Activated T-cell treated with anti-CD3 and anti-CD28 coated beads for 24 hours (primary cell): ENCODE results near the gene CSK.
"Not testable (repeated sequence)": the region's sequence is repeated elsewhere in the genome, so short reads cannot be mapped to it uniquely, and the experiment has no call there.

Experiments
- DNase-seq: peaks from one replicate; pipeline ENCODE4 v3.0.0-alpha.2; 2020; ENCODE audit warnings: low read depth

Gene CSK

DNA sequence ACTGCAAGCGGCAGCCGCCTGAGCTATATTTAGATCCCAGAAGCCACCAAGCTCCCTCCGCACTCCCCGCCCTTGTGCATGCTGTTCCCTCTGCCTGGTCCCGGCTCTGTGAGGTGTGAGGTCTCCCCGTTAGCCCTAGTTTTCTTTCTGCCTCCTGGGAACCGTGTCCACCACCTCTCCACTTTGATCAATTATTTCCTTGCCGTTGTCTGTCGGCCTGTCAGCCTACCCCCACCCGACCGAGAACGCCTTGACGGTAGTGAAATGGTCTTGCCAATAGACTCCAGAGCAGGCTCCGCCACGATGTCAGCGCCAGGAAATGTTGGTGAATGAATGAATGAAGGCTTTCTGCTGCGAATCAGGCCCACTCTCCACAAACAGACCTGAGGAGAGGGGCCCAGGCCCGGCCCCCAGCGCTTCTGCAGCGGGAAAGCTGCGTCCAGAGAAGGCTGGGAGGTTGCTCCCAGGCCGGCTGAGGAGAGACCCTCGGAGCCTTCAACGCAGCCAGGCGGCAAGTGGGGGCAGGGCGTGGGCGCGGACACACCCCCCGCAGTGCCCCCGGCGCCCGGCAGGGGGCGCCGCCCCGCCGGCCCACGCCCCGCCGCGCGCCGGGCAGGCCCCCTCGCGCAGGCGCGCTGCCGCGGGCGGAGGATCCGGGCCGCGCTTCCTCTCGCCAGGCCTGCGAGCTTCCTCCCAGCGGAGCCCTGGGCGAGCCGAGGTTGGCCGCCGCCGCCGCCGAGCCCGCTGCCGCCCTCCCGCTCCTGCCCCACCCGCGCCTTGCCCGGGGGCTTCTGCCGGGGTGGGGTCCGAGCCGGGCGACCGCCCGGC lies at the start of gene CSK:
Gene CSK (plus strand): TSS at position 650 of the 828 bp plus-strand sequence. CDS start 16,218 bp downstream, outside the sequence.
- peak; percentile 72 for DNase-seq

DNA sequence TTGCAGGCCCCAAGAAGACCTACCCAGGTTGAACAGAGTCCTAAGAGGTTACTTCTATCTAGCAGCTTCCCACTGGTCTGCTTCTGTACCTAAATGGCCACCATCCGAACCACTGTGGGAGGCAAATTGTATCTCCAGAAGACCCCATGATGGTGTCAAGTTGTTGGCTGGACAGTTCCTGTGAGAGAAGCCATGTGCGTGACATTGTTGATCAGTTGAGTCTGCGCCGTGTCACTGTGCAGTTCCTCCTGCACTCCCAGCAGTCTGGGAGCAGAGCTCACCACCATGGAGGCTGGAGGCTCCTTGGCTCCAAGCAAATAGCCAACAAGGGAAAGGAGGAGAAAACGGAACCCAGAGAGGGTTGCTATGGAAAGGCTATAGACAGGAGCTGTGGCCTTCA lies 49.0 kb upstream of the CSK start:
- DNase-seq = no peak

DNA sequence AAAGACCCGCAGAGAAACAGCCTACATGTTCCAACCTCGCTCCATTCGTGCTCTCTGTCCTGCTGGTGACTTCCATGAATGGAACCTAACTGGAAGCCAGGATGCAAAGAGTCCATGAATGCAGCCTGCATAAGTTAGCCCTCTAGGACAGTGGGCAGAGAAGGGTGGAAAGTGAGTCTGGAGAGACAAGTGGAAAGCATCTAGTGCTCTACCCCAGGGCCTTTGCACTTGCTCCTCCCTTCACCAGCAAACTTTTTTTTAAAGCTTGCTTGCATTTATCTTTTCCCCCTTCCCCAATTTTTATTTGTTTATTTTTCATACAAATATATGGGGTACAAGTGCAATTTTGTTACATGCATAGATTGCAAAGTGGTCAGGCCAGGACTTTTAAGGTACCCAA lies 48.6 kb upstream of the CSK start:
- DNase-seq = no peak

DNA sequence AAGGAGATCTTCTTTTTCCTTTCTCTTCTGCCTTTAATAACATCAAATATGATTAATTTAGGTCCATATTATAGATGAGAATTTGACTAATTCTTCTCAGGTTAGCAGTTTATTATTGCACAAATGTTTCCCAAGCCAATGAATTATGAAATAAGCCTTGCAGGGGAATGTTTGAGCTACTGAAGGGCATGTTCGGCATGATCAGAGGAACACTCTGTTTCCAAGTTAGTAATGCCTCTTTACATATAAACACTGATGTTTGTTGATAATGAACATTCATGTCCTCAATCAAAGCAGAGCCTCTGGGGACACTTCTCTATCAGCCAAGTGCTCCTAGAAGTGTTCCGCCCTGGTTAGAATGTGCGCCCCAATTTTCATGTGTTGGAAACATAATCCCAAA lies 46.6 kb upstream of the CSK start:
- DNase-seq = no peak

DNA sequence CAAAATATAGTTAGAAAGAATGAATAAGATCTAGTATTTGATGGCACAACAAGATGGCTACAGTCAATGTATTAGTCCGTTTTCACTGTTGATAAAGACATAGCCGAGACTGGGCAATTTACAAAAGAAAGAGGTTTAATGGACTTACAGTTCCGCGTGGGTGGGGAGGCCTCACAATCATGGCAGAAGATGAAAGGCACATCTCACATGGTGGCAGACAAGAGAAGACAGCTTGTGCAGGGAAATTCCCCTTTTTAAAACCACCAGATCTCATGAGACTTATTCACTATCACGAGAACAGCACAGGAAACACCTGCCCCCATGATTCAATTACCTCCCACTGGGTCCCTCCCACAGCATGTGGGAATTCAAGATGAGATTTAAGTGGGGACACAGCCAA lies 43.6 kb upstream of the CSK start:
- DNase-seq = not testable (repeated sequence)

DNA sequence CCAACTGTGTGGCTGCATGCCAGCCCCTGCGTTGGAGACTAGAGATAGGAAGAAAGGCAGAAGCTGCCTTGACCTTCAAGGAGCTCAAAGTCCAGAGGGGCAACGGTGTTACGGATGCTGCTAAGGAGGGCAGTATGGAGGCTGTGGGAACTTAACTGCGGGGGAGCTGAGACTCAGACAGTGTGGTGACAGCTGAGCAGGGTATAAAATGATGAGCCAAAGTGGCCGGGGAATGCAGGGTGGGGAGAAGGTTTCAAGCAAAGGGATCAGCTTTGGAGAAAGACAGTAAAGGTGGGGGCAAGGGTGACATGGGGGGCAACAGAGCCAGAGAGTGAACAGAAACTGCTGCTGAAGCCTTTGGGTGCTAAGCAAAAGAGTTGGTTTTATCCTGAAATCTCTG lies 39.5 kb upstream of the CSK start:
- no peak for DNase-seq

DNA sequence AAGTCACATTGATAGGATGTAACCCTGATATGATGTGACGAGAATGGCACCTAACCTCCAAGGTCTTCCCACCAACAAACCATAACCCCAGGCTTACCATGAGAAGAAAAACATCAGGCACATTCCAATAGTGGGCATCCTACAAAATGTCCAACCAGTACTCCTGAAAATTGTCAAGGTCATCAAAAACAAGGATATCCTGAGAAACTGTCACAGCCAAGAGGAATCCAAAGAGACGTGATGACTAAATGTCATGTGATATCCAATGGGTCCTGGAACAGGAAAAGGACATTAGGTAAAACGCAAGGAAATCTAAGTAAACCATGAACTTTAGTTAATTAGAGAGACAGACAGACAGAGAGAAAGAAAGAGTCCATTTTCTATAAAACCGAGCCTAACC lies 35.5 kb upstream of the CSK start:
- DNase-seq = no peak

DNA sequence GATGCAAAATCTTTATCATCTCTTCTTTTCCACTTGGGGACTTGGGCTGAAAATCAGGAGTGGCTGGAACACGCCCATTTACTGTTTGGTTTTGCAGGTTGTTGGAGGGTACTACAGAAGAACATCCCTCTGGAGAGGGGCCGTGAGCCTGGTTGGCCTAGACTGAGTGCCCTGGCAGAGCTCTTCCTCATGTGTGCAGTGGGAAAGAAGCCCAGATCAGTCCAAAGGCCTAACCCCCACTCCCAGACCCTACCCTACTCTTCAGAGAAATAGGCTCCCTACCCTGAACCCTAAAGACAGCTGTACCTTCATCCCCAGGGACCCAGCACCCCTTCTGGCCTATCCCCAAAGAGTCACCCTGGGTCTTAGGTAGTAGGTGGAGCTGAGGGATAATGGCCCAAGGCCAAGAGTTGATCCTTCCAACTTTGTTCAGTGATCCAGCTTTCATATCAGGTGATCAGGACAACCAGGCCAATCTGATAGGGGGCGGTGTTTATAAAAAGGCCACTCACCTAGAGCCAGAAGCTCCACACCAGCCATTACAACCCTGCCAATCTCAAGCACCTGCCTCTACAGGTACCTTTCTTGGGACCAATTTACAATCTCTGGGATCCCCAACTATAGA lies 33.4 kb upstream of the CSK start, which contains the start of gene CYP1A2:
Gene CYP1A2 (plus strand): TSS at position 524 of the 625 bp plus-strand sequence. CDS start 894 bp downstream, outside the sequence.
- no peak for DNase-seq

DNA sequence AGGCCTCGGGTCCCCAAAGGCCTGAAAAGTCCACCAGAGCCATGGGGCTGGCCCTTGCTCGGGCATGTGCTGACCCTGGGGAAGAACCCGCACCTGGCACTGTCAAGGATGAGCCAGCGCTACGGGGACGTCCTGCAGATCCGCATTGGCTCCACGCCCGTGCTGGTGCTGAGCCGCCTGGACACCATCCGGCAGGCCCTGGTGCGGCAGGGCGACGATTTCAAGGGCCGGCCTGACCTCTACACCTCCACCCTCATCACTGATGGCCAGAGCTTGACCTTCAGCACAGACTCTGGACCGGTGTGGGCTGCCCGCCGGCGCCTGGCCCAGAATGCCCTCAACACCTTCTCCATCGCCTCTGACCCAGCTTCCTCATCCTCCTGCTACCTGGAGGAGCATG lies 32.0 kb upstream of the CSK start:
- DNase-seq = no peak

DNA sequence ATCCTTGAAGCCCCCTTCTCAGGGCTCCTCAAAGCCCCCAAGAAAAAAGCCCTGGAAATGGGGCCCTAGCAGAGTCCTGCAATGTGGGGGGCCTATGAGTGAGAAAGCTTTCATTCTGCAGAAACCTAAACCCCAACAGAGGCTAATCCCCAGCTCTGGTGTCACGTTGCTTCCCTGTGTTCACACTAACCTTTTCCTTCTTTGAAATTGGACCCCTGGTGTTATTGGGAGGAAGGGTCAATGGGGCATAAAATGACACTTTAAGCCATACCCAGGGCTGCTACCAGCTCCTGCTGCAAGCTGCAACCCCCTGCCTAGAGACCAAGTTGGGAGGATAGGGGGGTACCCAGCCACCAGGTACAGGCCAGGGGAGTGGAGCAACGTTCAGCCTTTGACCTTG lies 31.1 kb upstream of the CSK start:
- no peak for DNase-seq

DNA sequence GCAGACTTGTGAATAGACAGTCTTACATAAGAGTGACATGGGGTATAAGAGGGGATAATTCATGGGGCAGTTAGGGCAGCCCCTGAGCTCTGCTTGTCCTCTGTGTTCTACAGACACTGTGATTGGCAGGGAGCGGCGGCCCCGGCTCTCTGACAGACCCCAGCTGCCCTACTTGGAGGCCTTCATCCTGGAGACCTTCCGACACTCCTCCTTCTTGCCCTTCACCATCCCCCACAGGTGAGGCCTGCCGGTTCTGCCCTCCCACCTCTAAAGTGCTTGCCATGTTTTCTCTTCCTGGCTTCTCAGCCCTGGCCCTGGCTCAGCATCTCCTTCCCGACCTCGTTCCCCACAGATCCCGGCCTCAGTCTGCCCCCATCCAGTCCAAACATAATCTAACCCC lies 29.9 kb upstream of the CSK start:
- DNase-seq = no peak

DNA sequence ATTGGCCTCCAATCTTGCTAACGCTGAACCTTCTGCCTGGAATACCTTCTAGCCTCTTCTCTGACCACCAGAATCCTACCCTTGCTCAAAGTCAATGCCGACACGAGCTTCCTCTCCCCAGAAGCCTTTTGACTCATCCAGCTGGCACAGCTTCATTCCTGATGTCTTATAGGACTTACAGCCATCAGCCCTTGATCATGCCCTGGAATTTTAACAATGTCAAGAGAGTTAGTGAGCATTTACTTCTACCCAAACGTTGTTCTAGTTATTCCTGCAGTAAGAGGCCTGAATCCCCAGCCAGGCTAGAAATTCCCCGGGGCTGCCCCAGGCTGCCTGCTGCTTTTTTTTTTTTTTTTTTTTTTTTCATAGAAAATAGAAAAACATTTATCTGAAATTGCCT lies 29.3 kb upstream of the CSK start:
- DNase-seq = no peak

DNA sequence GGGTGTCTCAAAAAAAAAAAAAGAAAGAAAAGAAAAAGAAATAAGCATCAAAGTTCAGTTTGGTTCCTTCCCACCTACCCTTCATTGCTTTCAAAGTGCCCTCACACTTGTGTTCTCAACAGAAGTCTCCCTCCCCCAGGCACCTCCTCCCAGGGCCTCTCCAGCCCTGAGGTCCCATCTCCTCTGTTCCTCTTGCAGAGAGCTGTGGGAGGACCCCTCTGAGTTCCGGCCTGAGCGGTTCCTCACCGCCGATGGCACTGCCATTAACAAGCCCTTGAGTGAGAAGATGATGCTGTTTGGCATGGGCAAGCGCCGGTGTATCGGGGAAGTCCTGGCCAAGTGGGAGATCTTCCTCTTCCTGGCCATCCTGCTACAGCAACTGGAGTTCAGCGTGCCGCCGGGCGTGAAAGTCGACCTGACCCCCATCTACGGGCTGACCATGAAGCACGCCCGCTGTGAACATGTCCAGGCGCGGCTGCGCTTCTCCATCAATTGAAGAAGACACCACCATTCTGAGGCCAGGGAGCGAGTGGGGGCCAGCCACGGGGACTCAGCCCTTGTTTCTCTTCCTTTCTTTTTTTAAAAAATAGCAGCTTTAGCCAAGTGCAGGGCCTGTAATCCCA lies 27.2 kb upstream of the CSK start:
- DNase-seq = no peak

DNA sequence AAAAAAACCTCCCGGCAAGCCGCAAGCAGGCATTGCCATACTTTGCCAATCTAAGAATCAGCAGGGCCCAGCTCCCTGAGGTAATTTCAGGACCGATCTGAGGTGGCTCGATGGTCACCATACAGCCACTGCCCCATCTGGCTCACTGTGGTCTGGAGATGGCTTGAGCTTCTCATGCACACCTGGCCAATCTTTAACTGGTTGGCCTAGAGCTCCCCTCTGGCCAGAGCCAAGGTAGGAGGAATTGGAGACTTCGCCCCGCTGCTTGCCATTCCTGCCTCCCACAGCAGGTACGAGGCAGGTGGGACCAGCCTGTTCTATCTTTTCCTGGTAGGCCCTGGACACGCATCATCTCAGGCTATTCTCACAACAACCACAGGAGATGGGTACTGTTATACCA lies 23.1 kb upstream of the CSK start:
- DNase-seq = no peak

DNA sequence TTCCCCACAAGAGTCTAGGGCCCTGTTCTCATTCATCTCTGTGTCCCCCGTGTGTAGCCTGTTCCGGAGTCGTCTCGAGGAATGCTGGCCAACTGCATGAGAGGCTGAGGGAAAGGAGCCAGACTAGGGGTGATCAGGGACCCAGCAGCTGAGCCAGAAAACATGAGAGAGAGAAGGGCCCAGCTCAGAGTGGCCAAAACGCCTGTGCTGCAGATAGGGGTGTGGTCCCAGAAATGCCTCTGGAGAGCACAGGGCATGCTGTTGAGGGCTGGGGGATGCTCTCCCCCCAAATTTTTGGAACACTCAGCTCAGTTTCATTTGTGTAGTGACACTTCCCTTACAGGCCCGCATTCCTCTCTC lies 19.1 kb upstream of the CSK start:
- no peak for DNase-seq

DNA sequence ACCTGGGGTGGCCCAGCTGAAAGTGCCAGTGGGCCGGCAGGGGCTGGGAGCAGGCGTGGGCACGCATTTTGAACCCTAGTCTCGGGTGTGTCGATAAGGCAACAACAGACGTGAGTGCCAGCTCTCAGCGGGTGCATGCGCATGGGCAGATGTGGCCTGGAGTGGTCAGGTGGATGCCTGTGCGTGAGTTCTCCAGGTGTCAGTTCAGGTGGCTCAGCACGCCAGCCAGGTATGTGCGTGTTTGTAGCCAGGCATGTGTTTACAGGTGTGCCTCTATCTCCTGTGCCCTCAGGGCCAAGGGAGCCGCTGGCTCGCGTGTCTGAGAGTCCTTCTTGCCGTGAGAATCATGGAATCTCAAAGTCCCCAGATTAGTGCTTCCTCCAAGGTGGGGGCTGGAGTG lies 18.5 kb upstream of the CSK start:
- no peak for DNase-seq

DNA sequence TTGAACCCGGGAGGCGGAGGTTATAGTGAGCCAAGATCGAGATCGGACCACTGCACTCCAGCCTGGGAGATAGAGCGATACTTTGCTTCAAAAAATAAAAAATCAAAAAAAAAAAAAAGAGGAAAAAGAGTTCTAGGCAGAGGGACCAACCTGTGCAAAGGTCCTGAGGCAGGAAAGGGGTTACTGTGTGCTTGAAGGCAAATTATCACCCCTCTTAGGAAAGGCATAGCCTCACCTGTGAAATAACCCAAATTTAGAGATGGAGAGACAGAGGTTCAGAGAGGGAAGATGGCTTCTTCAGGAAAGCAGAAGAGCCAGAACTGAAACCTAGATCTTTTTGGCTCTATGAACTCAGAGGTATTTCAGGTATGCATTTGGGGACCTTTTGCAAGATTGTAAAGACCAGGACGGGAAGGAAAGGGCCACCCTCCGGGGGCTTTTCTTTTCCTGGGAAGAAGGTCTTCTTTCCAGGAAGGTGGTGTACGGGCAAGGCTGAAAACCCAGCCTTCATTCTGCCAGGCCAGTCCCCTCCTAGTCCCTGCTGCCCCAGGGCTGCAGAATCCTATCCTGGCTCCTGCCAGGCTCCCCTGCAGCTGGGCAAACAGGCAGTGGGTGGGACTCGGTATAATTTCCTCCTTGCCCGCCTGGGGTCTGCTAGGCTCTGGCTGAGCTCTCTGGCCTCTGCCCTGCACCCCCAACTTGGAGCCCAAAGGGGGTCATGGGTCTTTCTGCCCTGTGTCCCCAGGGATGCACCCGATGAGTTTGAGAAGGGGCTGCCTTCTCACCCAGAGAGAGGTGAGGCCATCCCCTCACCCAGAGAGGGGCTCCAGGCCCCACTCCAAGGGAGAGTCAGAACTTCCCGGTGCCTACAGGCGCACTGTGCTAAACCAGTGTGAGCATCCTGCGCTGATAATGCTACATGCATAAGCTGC lies 14.4 kb upstream of the CSK start:
- DNase-seq = no peak

DNA sequence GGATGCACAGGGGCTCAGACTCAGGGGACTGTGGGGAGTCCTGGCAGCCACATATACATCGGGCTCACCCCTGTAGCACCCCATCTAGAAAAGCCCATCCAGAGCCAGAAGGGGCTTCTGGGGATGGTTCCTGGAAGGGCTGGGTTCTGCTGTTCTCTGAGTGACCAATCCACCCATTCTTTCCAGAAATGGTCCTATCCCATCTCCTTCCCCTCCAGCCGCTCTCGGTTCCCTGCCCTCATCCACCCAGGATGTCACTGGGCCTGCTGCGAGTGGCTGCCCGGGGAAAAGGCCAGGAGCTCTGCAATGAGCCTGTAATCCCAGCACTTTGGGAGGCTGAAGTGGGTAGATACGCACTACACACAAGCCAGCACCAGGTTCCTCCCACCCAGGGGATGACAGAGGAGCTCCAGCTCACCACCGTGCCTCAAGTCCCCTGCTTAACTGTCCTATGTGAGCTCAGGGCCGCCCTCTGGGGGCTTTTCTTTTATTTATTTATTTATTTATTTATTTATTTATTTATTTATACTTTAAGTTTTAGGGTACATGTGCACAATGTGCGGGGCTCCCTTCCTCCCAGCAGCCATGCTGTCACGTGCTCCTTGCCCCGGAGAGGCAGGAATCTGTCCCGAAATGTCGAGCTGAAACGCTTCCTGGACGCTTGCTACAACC lies 13.6 kb upstream of the CSK start:
- DNase-seq = no peak

DNA sequence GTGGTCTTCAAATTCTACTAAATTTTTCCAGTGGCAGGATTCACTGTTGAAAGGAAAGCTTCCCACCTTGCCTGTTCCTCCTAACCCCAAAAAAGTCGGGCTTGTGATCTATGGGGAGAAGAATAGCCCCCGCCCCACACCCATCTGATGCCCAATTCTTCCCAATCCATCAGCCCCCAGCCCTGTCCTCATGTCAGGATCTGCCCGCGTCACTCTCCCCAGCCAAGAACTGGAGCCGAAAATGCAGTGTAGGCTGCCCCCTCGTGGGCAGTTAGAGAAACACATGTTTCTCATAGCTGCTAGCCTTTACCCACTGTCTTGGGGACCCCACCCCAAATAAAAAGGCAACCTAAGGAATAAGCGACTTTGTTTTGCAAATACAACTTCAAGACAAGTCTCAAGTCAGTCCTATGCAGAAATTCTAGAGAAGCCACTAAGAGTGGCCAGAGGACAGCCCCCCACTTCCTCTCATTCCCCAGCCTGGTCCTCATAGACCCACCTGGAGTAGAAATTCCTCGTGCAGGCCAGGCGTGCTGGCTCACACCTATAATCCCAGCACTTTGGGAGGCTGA lies 13.0 kb upstream of the CSK start:
- no peak for DNase-seq

DNA sequence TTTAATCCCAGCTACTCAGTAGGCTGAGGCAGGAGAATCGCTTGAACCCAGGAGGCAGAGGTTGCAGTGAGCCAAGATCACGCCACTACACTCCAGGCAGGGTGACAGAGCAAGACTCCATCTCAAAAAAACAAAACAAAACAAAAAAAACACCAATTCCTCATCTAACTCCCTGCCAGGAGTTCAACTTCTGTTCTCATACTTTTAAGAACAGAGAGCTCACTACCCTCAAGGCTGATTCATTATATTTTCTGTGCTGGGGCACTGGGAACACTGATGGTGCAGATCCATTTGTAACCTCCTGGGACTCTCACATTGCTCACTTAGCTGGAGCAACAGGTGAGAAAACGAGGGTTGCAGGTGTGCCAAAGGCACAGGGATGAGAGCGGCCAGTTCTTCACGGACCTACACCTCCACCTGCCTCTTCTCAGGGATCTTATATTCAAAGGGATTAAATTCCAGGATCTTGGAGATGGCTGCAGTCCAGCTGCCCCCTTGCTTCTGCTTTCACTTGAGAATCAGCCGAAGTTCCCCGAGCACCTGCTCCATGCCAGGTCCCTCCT lies 12.3 kb upstream of the CSK start:
- no peak for DNase-seq
